ENCODE results near the gene ZNF697. TPM values are rescaled to one million over a fixed set of nuclear protein-coding genes. Genes with fewer than 3 reads are reported as not detected.

Gene ZNF697
- total RNA-seq, 3 donors from 2014 or later (not counting 1 experiment from before 2014, with no cell fraction given), result 0.09 to 0.45 TPM; not detected in 1

DNA sequence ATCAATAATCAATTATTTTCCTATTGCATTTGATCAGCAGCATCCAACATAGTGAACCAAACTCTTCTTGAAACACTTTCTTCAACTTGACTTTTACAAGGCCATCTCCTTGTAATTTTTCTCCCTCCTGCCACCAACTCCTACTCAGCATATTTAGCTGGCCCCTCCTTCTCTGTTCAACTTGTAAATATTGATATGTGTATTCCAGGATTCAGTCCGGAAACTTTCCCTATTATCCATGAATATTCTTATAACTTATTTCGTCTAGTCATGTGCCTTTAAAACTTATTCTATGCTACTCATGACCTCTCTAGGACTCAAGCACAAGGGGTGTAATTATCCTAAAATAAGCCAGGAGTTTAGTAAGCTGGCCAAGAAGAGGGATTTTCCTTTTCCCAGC, 52.9 kb downstream of the ZNF697 start:
- no peak for ATAC-seq
- H3K27me3 Mint-ChIP-seq (ENCODE audit: low read depth in 2 of 2), result peaks cover 0 to 6% of the 10 kb centered on the region in 2 donors
- intact Hi-C loops (cut with micrococcal nuclease), result no loop called here
- H3K36me3 Mint-ChIP-seq, result no peaks in the 10 kb centered on the region
- Histone ChIP-seq H3K4me3 (ENCODE audit: low read length) (no peak overlapping the region), H3K27ac (ENCODE audit: low read length) (no peak overlapping the region), H3K27me3 (ENCODE audit: control insufficient read depth, insufficient read depth, low read length) (no peaks in the 10 kb centered on the region), H3K4me1 (ENCODE audit: control insufficient read depth, insufficient read depth, low read length) (no peaks in the 10 kb centered on the region), H3K36me3 (ENCODE audit: control insufficient read depth, insufficient read depth, low read length) (no peaks in the 10 kb centered on the region), H3K9me3 (ENCODE audit: control insufficient read depth, insufficient read depth, low read length) (no peaks in the 10 kb centered on the region)
- WGBS (ENCODE audit: insufficient coverage), result no CpG with 5 or more reads among the region's 2 CpGs
- H3K4me3 Mint-ChIP-seq, result no peak overlapping the region
- TF ChIP-seq, protein P1, sequence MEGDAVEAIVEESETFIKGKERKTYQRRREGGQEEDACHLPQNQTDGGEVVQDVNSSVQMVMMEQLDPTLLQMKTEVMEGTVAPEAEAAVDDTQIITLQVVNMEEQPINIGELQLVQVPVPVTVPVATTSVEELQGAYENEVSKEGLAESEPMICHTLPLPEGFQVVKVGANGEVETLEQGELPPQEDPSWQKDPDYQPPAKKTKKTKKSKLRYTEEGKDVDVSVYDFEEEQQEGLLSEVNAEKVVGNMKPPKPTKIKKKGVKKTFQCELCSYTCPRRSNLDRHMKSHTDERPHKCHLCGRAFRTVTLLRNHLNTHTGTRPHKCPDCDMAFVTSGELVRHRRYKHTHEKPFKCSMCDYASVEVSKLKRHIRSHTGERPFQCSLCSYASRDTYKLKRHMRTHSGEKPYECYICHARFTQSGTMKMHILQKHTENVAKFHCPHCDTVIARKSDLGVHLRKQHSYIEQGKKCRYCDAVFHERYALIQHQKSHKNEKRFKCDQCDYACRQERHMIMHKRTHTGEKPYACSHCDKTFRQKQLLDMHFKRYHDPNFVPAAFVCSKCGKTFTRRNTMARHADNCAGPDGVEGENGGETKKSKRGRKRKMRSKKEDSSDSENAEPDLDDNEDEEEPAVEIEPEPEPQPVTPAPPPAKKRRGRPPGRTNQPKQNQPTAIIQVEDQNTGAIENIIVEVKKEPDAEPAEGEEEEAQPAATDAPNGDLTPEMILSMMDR (IDR thresholded peaks at IDR 0.05), result no peak
- H3K27ac Mint-ChIP-seq, result no peak overlapping the region
- no peak for DNase-seq
- H3K4me1 Mint-ChIP-seq, result no peaks in the 10 kb centered on the region
- peaks cover 0 to 2% of the 10 kb centered on the region in 2 donors for H3K9me3 Mint-ChIP-seq

DNA sequence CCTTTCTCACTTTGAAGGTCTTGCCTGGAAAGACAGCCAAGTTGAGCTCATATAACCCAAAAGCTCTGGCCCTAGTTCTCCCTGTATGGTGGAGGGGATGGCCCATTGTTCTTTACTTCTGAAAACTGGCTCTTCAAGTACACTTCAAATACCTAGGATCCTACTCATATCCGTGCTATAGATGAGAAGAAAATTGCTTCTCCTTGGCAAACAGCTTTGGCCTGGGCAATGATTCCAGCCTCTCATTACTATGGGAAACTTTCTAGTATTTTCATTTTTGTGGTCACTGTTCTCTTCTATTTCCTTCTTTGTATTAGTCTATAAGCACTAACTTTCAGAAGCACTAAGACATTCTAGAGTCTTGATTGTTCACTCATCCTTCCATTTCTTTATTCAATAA, 53.7 kb downstream of the ZNF697 start:
- peaks cover 0 to 2% of the 10 kb centered on the region in 2 donors for H3K9me3 Mint-ChIP-seq

DNA sequence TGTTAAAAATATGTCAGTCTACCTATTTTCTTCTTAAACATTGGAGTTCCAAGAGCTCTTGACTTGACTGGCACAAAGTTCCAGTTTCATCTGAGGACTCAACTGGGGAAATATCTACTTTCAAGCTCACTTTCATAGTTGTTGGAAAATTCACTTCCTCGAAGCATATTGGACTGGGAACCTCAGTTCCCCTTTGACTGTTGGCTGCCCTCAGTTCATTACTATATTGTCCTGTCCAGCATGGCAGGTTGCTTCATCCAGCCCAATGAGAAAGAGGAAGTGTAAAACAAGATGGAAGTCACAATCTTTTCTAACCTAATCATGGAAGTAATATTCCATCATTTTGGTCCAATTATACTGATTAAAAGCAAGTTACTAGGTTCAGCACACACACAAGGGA, 54.3 kb downstream of the ZNF697 start:
- H3K9me3 Mint-ChIP-seq, result peaks cover 0 to 2% of the 10 kb centered on the region in 2 donors
- no peaks in the 10 kb centered on the region for H3K4me1 Mint-ChIP-seq
- intact Hi-C loops (cut with micrococcal nuclease), result no loop called here
- ATAC-seq, result no peak
- TF ChIP-seq, protein P1 (IDR thresholded peaks at IDR 0.05), result no peak
- H3K36me3 ChIP-seq (ENCODE audit: control insufficient read depth, insufficient read depth, low read length), result no peaks in the 10 kb centered on the region
- H3K27ac ChIP-seq (ENCODE audit: low read length), result no peak overlapping the region
- H3K27me3 Mint-ChIP-seq (ENCODE audit: low read depth in 2 of 2), result peaks cover 0 to 6% of the 10 kb centered on the region in 2 donors
- H3K4me3 ChIP-seq (ENCODE audit: low read length), result no peak overlapping the region
- no peaks in the 10 kb centered on the region for H3K27me3 ChIP-seq (ENCODE audit: control insufficient read depth, insufficient read depth, low read length)
- no peaks in the 10 kb centered on the region for H3K36me3 Mint-ChIP-seq
- H3K4me3 Mint-ChIP-seq, result no peak overlapping the region
- H3K9me3 ChIP-seq (ENCODE audit: control insufficient read depth, insufficient read depth, low read length), result no peaks in the 10 kb centered on the region
- H3K4me1 ChIP-seq (ENCODE audit: control insufficient read depth, insufficient read depth, low read length), result no peaks in the 10 kb centered on the region
- no peak overlapping the region for H3K27ac Mint-ChIP-seq
- WGBS (ENCODE audit: insufficient coverage), result 78% methylated on average over 1 of the region's 1 CpG
- no peak for DNase-seq

More for the DNA sequence above, 53.7 kb downstream of the ZNF697 start:
- intact Hi-C loops (cut with micrococcal nuclease), result no loop called here
- ATAC-seq (no peak), DNase-seq (no peak)
- H3K36me3 Mint-ChIP-seq, result no peaks in the 10 kb centered on the region
- Histone ChIP-seq H3K27ac (ENCODE audit: low read length) (no peak overlapping the region), H3K9me3 (ENCODE audit: control insufficient read depth, insufficient read depth, low read length) (no peaks in the 10 kb centered on the region), H3K4me1 (ENCODE audit: control insufficient read depth, insufficient read depth, low read length) (no peaks in the 10 kb centered on the region), H3K4me3 (ENCODE audit: low read length) (no peak overlapping the region), H3K27me3 (ENCODE audit: control insufficient read depth, insufficient read depth, low read length) (no peaks in the 10 kb centered on the region), H3K36me3 (ENCODE audit: control insufficient read depth, insufficient read depth, low read length) (no peaks in the 10 kb centered on the region)
- H3K27me3 Mint-ChIP-seq (ENCODE audit: low read depth in 2 of 2), result peaks cover 0 to 6% of the 10 kb centered on the region in 2 donors
- TF ChIP-seq, protein P1 (IDR thresholded peaks at IDR 0.05), result no peak
- no peak overlapping the region for H3K27ac Mint-ChIP-seq
- no peaks in the 10 kb centered on the region for H3K4me1 Mint-ChIP-seq
- H3K4me3 Mint-ChIP-seq, result no peak overlapping the region
- WGBS (ENCODE audit: insufficient coverage), result 100% methylated on average over 1 of the region's 1 CpG

DNA sequence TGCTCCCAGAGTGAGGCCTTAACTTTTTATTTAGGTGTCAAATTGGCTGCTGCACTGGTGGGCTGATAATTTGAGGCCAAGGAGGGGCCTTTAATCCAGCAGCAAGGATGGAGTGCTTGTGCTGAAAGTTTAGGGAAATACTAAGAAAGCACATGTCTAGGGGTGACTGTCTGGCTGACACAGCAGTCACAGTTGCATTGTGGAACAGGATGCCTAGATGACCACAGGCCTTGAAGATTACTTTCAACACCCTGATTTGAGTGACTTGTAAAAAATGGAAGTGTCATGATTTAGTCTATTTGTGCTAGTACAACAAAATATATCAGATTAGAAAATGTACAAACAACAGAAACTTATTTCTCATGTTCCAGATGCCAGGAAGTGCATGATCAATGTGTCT, 57.7 kb downstream of the ZNF697 start:
- ATAC-seq, result no peak
- TF ChIP-seq, protein P1 (IDR thresholded peaks at IDR 0.05), result no peak
- H3K4me1 Mint-ChIP-seq, result no peaks in the 10 kb centered on the region
- H3K9me3 Mint-ChIP-seq, result peaks cover 0 to 2% of the 10 kb centered on the region in 2 donors
- H3K4me3 Mint-ChIP-seq, result no peak overlapping the region
- DNase-seq, result no peak
- H3K27me3 Mint-ChIP-seq (ENCODE audit: low read depth in 2 of 2), result peaks cover 0 to 2% of the 10 kb centered on the region in 2 donors
- H3K27me3 ChIP-seq (ENCODE audit: control insufficient read depth, insufficient read depth, low read length), result no peaks in the 10 kb centered on the region
- H3K27ac ChIP-seq (ENCODE audit: low read length), result no peak overlapping the region
- H3K36me3 Mint-ChIP-seq, result no peaks in the 10 kb centered on the region
- no peaks in the 10 kb centered on the region for H3K36me3 ChIP-seq (ENCODE audit: control insufficient read depth, insufficient read depth, low read length)
- H3K9me3 ChIP-seq (ENCODE audit: control insufficient read depth, insufficient read depth, low read length), result no peaks in the 10 kb centered on the region
- H3K27ac Mint-ChIP-seq, result no peak overlapping the region
- no peaks in the 10 kb centered on the region for H3K4me1 ChIP-seq (ENCODE audit: control insufficient read depth, insufficient read depth, low read length)
- no peak overlapping the region for H3K4me3 ChIP-seq (ENCODE audit: low read length)
- intact Hi-C loops (cut with micrococcal nuclease), result no loop called here
